A549 (cell line): Measurements from ENCODE around the gene NME7.

ENCODE experiments used
- CTCF ChIP-seq: fragments of >200 bp; sonication (Bioruptor Twin); formaldehyde crosslinking; IDR thresholded peaks from 3 replicates; pipeline ENCODE4 v1.5.1; 2016
- EP300 ChIP-seq, 2 experiments: fragments of >200 bp; sonication (Bioruptor Twin); formaldehyde crosslinking; IDR thresholded peaks; 2 replicates in 1 of 2; 3 replicates in 1 of 2; pipeline ENCODE4 v1.6.1; 2016 to 2017
- HEYL ChIP-seq: fragments of 250-450 bp; sonication (Bioruptor Pico); IDR thresholded peaks from 2 replicates; pipeline ENCODE4 v1.8.0; 2021; ENCODE audit warnings: mild to moderate bottlenecking, moderate library complexity
- JUN ChIP-seq, 2 experiments: fragments of >200 bp; sonication (Bioruptor Twin); formaldehyde crosslinking; IDR thresholded peaks; 2 replicates in 1 of 2; 3 replicates in 1 of 2; pipeline ENCODE4 v1.6.1; 2016 to 2017
- JUNB ChIP-seq: fragments of >200 bp; sonication (Bioruptor Twin); formaldehyde crosslinking; IDR thresholded peaks from 2 replicates; pipeline ENCODE4 v1.6.1; 2016
- MAX ChIP-seq: IDR thresholded peaks from 2 replicates; pipeline ENCODE4 v1.6.1; 2012
- POLR2A ChIP-seq: IDR thresholded peaks from 2 replicates; pipeline ENCODE4 v1.6.1; 2012; ENCODE audit warnings: mild to moderate bottlenecking, low read length
- POLR2AphosphoS2 ChIP-seq: conservative IDR thresholded peaks from 2 replicates; pipeline ENCODE4 v1.6.1; 2012; ENCODE audit warnings: low read length, improper control_type of control experiment, inconsistent platforms
- RAD21 ChIP-seq, 2 experiments: fragments of >200 bp in 1 of 2; sonication (Bioruptor Twin) in 1 of 2; formaldehyde crosslinking in 1 of 2; IDR thresholded peaks in 1 of 2; conservative IDR thresholded peaks in 1 of 2; 2 replicates in 1 of 2; 3 replicates in 1 of 2; pipeline ENCODE4 v1.6.1; 2012 to 2018; ENCODE audit warnings: inconsistent platforms in 1 of 2
- REST ChIP-seq: fragments of 200-600 bp; sonication (generic); IDR thresholded peaks from 2 replicates; pipeline ENCODE4 v1.6.1; 2016; ENCODE audit warnings: antibody characterized with exemption, mild to moderate bottlenecking, moderate library complexity
- USF2 ChIP-seq: fragments of 450-650 bp; IDR thresholded peaks from 2 replicates; pipeline ENCODE4 v1.6.1; 2014; ENCODE audit warnings: antibody characterized with exemption
- ZSCAN20 ChIP-seq: fragments of 250-450 bp; sonication (Bioruptor Pico); IDR thresholded peaks from 2 replicates; pipeline ENCODE4 v1.8.0; 2022; ENCODE audit warnings: mild to moderate bottlenecking, moderate library complexity

- TF ChIP-seq CTCF = no peak
- no peak for TF ChIP-seq POLR2A
- TF ChIP-seq RAD21 (conservative IDR thresholded peaks at IDR 0.05 in 1 of 2, IDR thresholded peaks at IDR 0.05 in 1 of 2) = no peak
- no peak for TF ChIP-seq MAX
- TF ChIP-seq JUN (IDR thresholded peaks at IDR 0.05) = no peak
- TF ChIP-seq REST = no peak
- no peak for TF ChIP-seq HEYL (CRISPR knock-in tag)
- no peak for TF ChIP-seq ZSCAN20
- no peak for TF ChIP-seq EP300 (IDR thresholded peaks at IDR 0.05)
- TF ChIP-seq USF2 = no peak
- TF ChIP-seq JUNB = no peak
- TF ChIP-seq POLR2AphosphoS2 = no peak
These were observed 26.7 kb downstream of the NME7 start for GRCh38 chr1:169340882-169341281.
